ENCODE measurements around the gene S100A13. TPM values are rescaled to one million over a fixed set of nuclear protein-coding genes. Genes with fewer than 3 reads are reported as not detected.
A peak's percentile ranks its signal among the peaks of the same experiment; 100 is the strongest.
"Not testable (repeated sequence)": the region's sequence is repeated elsewhere in the genome, so short reads cannot be mapped to it uniquely, and the experiment has no call there.

The S100A13 gene
- total RNA-seq, 1 experiment from 2014 or later, result 111 TPM

DNA sequence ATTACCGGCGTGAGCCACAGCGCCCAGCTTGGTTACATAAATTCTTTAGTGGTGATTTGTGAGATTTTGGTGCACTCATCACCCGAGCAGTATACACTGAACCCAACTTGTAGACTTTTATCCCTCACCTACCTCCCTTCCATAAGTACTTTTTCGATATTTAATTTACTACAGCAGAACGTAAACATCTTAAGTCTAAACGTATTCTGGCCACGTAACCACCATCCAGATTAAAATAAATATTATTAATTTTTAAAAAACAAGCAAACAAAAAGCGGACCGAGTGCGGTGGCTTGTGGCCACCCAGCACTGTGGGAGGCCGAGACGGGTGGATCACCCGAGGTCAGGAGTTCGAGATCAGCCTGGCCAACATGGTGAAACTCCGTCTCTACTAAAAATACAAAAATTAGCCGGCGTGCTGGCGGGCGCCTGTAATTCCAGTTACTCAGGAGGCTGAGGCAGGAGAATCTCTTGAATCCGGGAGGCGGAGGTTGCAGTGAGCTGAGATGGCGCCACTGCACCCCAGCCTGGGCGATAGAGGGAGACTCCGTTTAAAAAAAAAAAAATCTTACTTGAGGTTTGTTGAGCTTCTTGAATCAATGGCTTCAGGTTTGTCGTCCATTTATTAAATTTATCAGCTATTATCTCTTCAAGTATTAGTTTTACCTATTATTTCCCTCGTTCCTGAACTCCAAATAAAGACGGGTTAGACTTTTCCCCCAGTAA is 44.5 kb upstream of the S100A13 start:
- ChIA-PET CTCF (interaction anchor here (0.6 to 1.5 kb wide), 2 partner anchors 100 to 149 kb away, joined by 3 to 14 read pairs; no protein-coding TSS in a partner anchor), POLR2A (interaction anchor here (0.6 to 0.8 kb wide), 3 partner anchors 296 to 1616 kb away, joined by 3 read pairs; no protein-coding TSS in a partner anchor)
- H3K9me3 ChIP-seq (ENCODE audit: control insufficient read depth, insufficient read depth, low read depth, low read length); intact Hi-C loops (cut with micrococcal nuclease; ENCODE audit: unreplicated experiment); H3K27me3 ChIP-seq (ENCODE audit: control insufficient read depth, insufficient read depth, low read length); BruUV-seq (replicated peaks); in situ Hi-C loops (cut with HindIII; ENCODE audit: low pct_unique_long_range_greater_than_20kb, low sequenced_read_pairs); DNase-seq (ENCODE audit: low read depth, low spot score): not testable (repeated sequence)
- peak overlapping the region; percentile 85 to 96 for H3K4me3 ChIP-seq (ENCODE audit: low read depth in 2 of 2, low read length in 2 of 2)
- H3K27ac ChIP-seq (ENCODE audit: low read length), result peak overlapping the region; percentile 78
- peaks cover 14% of the 10 kb centered on the region; the same call in 1 of the 2 replicates for H3K4me1 ChIP-seq (ENCODE audit: control insufficient read depth, insufficient read depth, low read length)
- peaks cover 17% of the 10 kb centered on the region for H3K36me3 ChIP-seq (ENCODE audit: control insufficient read depth, insufficient read depth, low read length)
- peak; percentile 33; the same call in 1 of the 2 replicates for TF ChIP-seq CTCF (IDR thresholded peaks at IDR 0.05)
- ATAC-seq, result peak; percentile 29

GRCh38 chr1:153670859-153671627 is 43.7 kb upstream of the S100A13 start, which contains the start of gene ILF2:
Gene ILF2 (minus strand): TSS chr1:153670993. CDS start chr1:153670922, 71 bp downstream.
- ChIA-PET CTCF (interaction anchor here (0.6 to 1.5 kb wide), 2 partner anchors 99 to 150 kb away, joined by 3 to 14 read pairs; no protein-coding TSS in a partner anchor), POLR2A (interaction anchor here (0.8 kb wide), 1 partner anchor 319 kb away, joined by 3 read pairs; no protein-coding TSS in a partner anchor)
- in situ Hi-C loops (cut with HindIII; ENCODE audit: low pct_unique_long_range_greater_than_20kb, low sequenced_read_pairs), result no loop called here
- Histone ChIP-seq H3K9me3 (ENCODE audit: control insufficient read depth, insufficient read depth, low read depth, low read length) (no peaks in the 10 kb centered on the region), H3K4me1 (ENCODE audit: control insufficient read depth, insufficient read depth, low read length) (peaks cover 14% of the 10 kb centered on the region; the same call in 1 of the 2 replicates), H3K27ac (ENCODE audit: low read length) (peak within 1 kb of the TSS; percentile 94), H3K36me3 (ENCODE audit: control insufficient read depth, insufficient read depth, low read length) (peaks cover 17% of the 10 kb centered on the region), H3K4me3 (ENCODE audit: low read depth in 2 of 2, low read length in 2 of 2) (peak within 1 kb of the TSS; percentile 85 to 96), H3K27me3 (ENCODE audit: control insufficient read depth, insufficient read depth, low read length) (no peaks in the 10 kb centered on the region)
- intact Hi-C loops (cut with micrococcal nuclease; ENCODE audit: unreplicated experiment), result no loop called here
- peak; percentile 100 for DNase-seq (ENCODE audit: low read depth, low spot score)
- TF ChIP-seq REST (IDR thresholded peaks at IDR 0.05; ENCODE audit: insufficient read depth in 1 of 2, low read depth in 2 of 2, low read length in 1 of 2) (no peak), TCF7L2 (IDR thresholded peaks at IDR 0.05; ENCODE audit: low read depth, low read length) (peak; percentile 66), POLR2AphosphoS5 (IDR thresholded peaks at IDR 0.05; ENCODE audit: low read depth, low read length) (peak; percentile 93), CTCF (IDR thresholded peaks at IDR 0.05) (peak; percentile 25; the same call in 1 of the 2 replicates), SIN3A (IDR thresholded peaks at IDR 0.05; ENCODE audit: borderline replicate concordance, insufficient read depth, low read depth, low read length) (no peak)
- BruUV-seq (replicated peaks), result no TSS peak
- ATAC-seq, result peak; percentile 94

Data from Panc1 (cell line).